ENCODE data around the gene SLAMF8. TPM values are rescaled to one million over a fixed set of nuclear protein-coding genes. Genes with fewer than 3 reads are reported as not detected.

Gene SLAMF8
- total RNA-seq, 2 donors from 2014 or later, result not detected

GRCh38 chr1:159847231-159847630 lies 20.6 kb downstream of the SLAMF8 start:
- Histone ChIP-seq H3K4me1 (ENCODE audit: control insufficient read depth, insufficient read depth, low read length) (no peaks in the 10 kb centered on the region), H3K9ac (ENCODE audit: extremely low read depth, low read length, poor library complexity, severe bottlenecking) (no peak overlapping the region), H3K36me3 (ENCODE audit: control insufficient read depth, insufficient read depth, low read length) (no peaks in the 10 kb centered on the region), H3K27ac (ENCODE audit: low read depth, low read length) (no peak overlapping the region), H3K4me3 (ENCODE audit: low read length) (no peak overlapping the region), H3K9me3 (ENCODE audit: control insufficient read depth, low read length) (no peaks in the 10 kb centered on the region), H3K27me3 (ENCODE audit: control insufficient read depth, insufficient read depth, low read length, poor library complexity, severe bottlenecking) (peaks cover 5% of the 10 kb centered on the region)
- DNase-seq, result no peak
- Mint-ChIP-seq H3K27ac (no peak overlapping the region), H3K27me3 (ENCODE audit: insufficient read depth) (peaks cover 34% of the 10 kb centered on the region), H3K4me3 (no peak overlapping the region), H3K9me3 (no peaks in the 10 kb centered on the region), H3K4me1 (peaks cover 12% of the 10 kb centered on the region), H3K36me3 (ENCODE audit: low read depth) (no peaks in the 10 kb centered on the region)
- 80 to 90% methylated on average over 1 to 4 of the region's 4 CpGs for WGBS, 2 experiments (ENCODE audit: insufficient coverage in 1 of 2, insufficient read length in 1 of 2)
- TF ChIP-seq, protein P1, sequence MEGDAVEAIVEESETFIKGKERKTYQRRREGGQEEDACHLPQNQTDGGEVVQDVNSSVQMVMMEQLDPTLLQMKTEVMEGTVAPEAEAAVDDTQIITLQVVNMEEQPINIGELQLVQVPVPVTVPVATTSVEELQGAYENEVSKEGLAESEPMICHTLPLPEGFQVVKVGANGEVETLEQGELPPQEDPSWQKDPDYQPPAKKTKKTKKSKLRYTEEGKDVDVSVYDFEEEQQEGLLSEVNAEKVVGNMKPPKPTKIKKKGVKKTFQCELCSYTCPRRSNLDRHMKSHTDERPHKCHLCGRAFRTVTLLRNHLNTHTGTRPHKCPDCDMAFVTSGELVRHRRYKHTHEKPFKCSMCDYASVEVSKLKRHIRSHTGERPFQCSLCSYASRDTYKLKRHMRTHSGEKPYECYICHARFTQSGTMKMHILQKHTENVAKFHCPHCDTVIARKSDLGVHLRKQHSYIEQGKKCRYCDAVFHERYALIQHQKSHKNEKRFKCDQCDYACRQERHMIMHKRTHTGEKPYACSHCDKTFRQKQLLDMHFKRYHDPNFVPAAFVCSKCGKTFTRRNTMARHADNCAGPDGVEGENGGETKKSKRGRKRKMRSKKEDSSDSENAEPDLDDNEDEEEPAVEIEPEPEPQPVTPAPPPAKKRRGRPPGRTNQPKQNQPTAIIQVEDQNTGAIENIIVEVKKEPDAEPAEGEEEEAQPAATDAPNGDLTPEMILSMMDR (conservative IDR thresholded peaks at IDR 0.05), result no peak

- Mint-ChIP-seq H3K4me3 (no peak overlapping the region), H3K27ac (no peak overlapping the region), H3K4me1 (peaks cover 16% of the 10 kb centered on the region), H3K27me3 (ENCODE audit: insufficient read depth) (peaks cover 36% of the 10 kb centered on the region), H3K36me3 (ENCODE audit: low read depth) (no peaks in the 10 kb centered on the region), H3K9me3 (no peaks in the 10 kb centered on the region)
- H3K27me3 ChIP-seq (ENCODE audit: control insufficient read depth, insufficient read depth, low read length, poor library complexity, severe bottlenecking), result peaks cover 5% of the 10 kb centered on the region
- no peaks in the 10 kb centered on the region for H3K9me3 ChIP-seq (ENCODE audit: control insufficient read depth, low read length)
- no peak overlapping the region for H3K27ac ChIP-seq (ENCODE audit: low read depth, low read length)
- TF ChIP-seq, protein P1 (conservative IDR thresholded peaks at IDR 0.05), result no peak
- H3K4me3 ChIP-seq (ENCODE audit: low read length), result no peak overlapping the region
- H3K4me1 ChIP-seq (ENCODE audit: control insufficient read depth, insufficient read depth, low read length), result peaks cover 2% of the 10 kb centered on the region
- H3K36me3 ChIP-seq (ENCODE audit: control insufficient read depth, insufficient read depth, low read length), result no peaks in the 10 kb centered on the region
- no peak for DNase-seq
- 63 to 64% methylated on average over 2 to 3 of the region's 3 CpGs for WGBS, 2 experiments (ENCODE audit: insufficient coverage in 1 of 2, insufficient read length in 1 of 2)
- H3K9ac ChIP-seq (ENCODE audit: extremely low read depth, low read length, poor library complexity, severe bottlenecking), result no peak overlapping the region
These were observed 21.7 kb downstream of the SLAMF8 start for GRCh38 chr1:159848326-159848725.

GRCh38 chr1:159849626-159850366 lies 23.1 kb downstream of the SLAMF8 start:
- Histone ChIP-seq H3K36me3 (ENCODE audit: control insufficient read depth, insufficient read depth, low read length) (no peaks in the 10 kb centered on the region), H3K4me1 (ENCODE audit: control insufficient read depth, insufficient read depth, low read length) (peaks cover 2% of the 10 kb centered on the region), H3K27me3 (ENCODE audit: control insufficient read depth, insufficient read depth, low read length, poor library complexity, severe bottlenecking) (peaks cover 7% of the 10 kb centered on the region), H3K27ac (ENCODE audit: low read depth, low read length) (no peak overlapping the region), H3K9ac (ENCODE audit: extremely low read depth, low read length, poor library complexity, severe bottlenecking) (no peak overlapping the region), H3K9me3 (ENCODE audit: control insufficient read depth, low read length) (no peaks in the 10 kb centered on the region), H3K4me3 (ENCODE audit: low read length) (no peak overlapping the region)
- Mint-ChIP-seq H3K9me3 (no peaks in the 10 kb centered on the region), H3K27me3 (ENCODE audit: insufficient read depth) (peaks cover 27% of the 10 kb centered on the region), H3K4me1 (peaks cover 22% of the 10 kb centered on the region), H3K4me3 (no peak overlapping the region), H3K36me3 (ENCODE audit: low read depth) (no peaks in the 10 kb centered on the region), H3K27ac (no peak overlapping the region)
- no peak for DNase-seq
- WGBS, 2 experiments (ENCODE audit: insufficient coverage in 1 of 2, insufficient read length in 1 of 2), result 75 to 88% methylated on average over 2 of the region's 2 CpGs
- TF ChIP-seq, protein P1 (conservative IDR thresholded peaks at IDR 0.05), result no peak

Measured in endodermal cell (in vitro differentiated cells).